GM12878 (cell line): Measurements from ENCODE around the gene CACNA2D2. TPM values are rescaled to one million over a fixed set of nuclear protein-coding genes. Genes with fewer than 3 reads are reported as not detected.

ENCODE experiments used
- ATAC-seq: fragments of 200-7000 bp; cut with Tn5 transposase; 3 replicates; pipeline ENCODE4 v1.9.1; 2020; ENCODE audit warnings: mild to moderate bottlenecking, moderate library complexity
- BruUV-seq: library from RNA; stranded (reverse); fragments of 400-500 nt; replicated peaks from 2 replicates; lab custom pipeline; 2021; lab: Mats Ljungman, UMichigan
- CTCF ChIA-PET: fragments of 300-600 bp; sonication (Branson Sonifier 250); formaldehyde crosslinking; extraction: SDS; loops from one replicate; lab custom pipeline; 2021; ENCODE audit warnings: inconsistent platforms; lab: Yijun Ruan, JAX
- POLR2A ChIA-PET: fragments of 350-600 bp; formaldehyde crosslinking; extraction: SDS; loops from one replicate; lab custom pipeline; 2021; ENCODE audit warnings: inconsistent platforms; lab: Charles Lee
- RAD21 ChIA-PET: fragments of 300-600 bp; sonication (Branson Sonifier 250); formaldehyde crosslinking; loops from one replicate; lab custom pipeline; 2023; ENCODE audit warnings: antibody characterized with exemption; ENCODE audit not compliant: unreplicated experiment; lab: Charles Lee
- SMC1A ChIA-PET: fragments of 300-600 bp; sonication (Branson Sonifier 250); formaldehyde crosslinking; loops from one replicate; lab custom pipeline; 2023; ENCODE audit not compliant: unreplicated experiment, uncharacterized antibody; lab: Charles Lee
- DNase-seq: peaks from one replicate; pipeline ENCODE4 v3.0.0-alpha.2; 2011; ENCODE audit warnings: low read depth, low spot score
- FAIRE-seq: peaks from 3 replicates; lab custom pipeline; 2011; peaks lifted over from hg19 to GRCh38; lab: Jason Lieb, UNC
- H2AFZ ChIP-seq: 2 replicates; pipeline ENCODE4 v1.6.0; 2011; ENCODE audit warnings: low read depth, low read length, control low read depth; ENCODE audit not compliant: control insufficient read depth
- H3K27ac ChIP-seq: 2 replicates; pipeline ENCODE4 v1.5.1; 2011; ENCODE audit warnings: control low read depth; ENCODE audit not compliant: control insufficient read depth, insufficient read depth
- H3K27me3 ChIP-seq, 2 experiments: replicated peaks in 1 of 2; 2 replicates each; pipeline versions ENCODE4 v1.6.0 to v1.6.1; 2011; ENCODE audit warnings: low read length in 1 of 2; ENCODE audit not compliant: control insufficient read depth in 2 of 2, insufficient read depth in 2 of 2
- H3K36me3 ChIP-seq, 2 experiments: 2 replicates each; pipeline ENCODE4 v1.5.1; 2011; ENCODE audit warnings: low read length in 1 of 2; ENCODE audit not compliant: control insufficient read depth in 2 of 2, insufficient read depth in 2 of 2
- H3K4me1 ChIP-seq: 2 replicates; pipeline ENCODE4 v1.6.1; 2011; ENCODE audit warnings: mild to moderate bottlenecking, low read length, moderate library complexity, mixed read lengths; ENCODE audit not compliant: control insufficient read depth, insufficient read depth
- H3K4me2 ChIP-seq: 2 replicates; pipeline ENCODE4 v1.6.0; 2011; ENCODE audit warnings: control low read depth; ENCODE audit not compliant: control insufficient read depth, insufficient read depth
- H3K4me3 ChIP-seq: fragments of 200-600 bp; sonication (generic); 2 replicates; pipeline ENCODE4 v1.5.1; 2016
- H3K79me2 ChIP-seq: 2 replicates; pipeline ENCODE4 v1.6.0; 2011; ENCODE audit warnings: low read length; ENCODE audit not compliant: control insufficient read depth, insufficient read depth
- H3K9ac ChIP-seq: 2 replicates; pipeline ENCODE4 v1.8.0; 2011; ENCODE audit warnings: low read length, control low read depth, mixed read lengths; ENCODE audit not compliant: control insufficient read depth, insufficient read depth
- H3K9me3 ChIP-seq: replicated peaks from 3 replicates; pipeline ENCODE4 v1.5.1; 2011; ENCODE audit warnings: mild to moderate bottlenecking, low read length; ENCODE audit not compliant: control insufficient read depth, insufficient read depth
- H4K20me1 ChIP-seq: 2 replicates; pipeline ENCODE4 v1.6.0; 2011; ENCODE audit not compliant: control insufficient read depth, insufficient read depth
- BCL11A ChIP-seq: IDR thresholded peaks from 2 replicates; pipeline ENCODE4 v1.6.1; 2011; ENCODE audit warnings: low read depth, low read length
- BHLHE40 ChIP-seq, 2 experiments: fragments of 450-650 bp in 1 of 2; IDR thresholded peaks; 2 replicates each; pipeline ENCODE4 v1.6.1; 2011 to 2017; ENCODE audit warnings: low read depth in 2 of 2, borderline replicate concordance in 1 of 2, improper control_type of control experiment in 1 of 2, low read length in 1 of 2, mild to moderate bottlenecking in 1 of 2
- FOXK2 ChIP-seq: fragments of 450-650 bp; IDR thresholded peaks from 2 replicates; pipeline ENCODE4 v1.6.1; 2017; ENCODE audit warnings: mild to moderate bottlenecking, moderate library complexity
- HSF1 ChIP-seq: fragments of 150-350 bp; IDR thresholded peaks from 2 replicates; pipeline ENCODE4 v1.6.1; 2014; ENCODE audit warnings: mild to moderate bottlenecking, low read depth, low read length
- IKZF1 ChIP-seq: fragments of 450-650 bp; conservative IDR thresholded peaks from 2 replicates; pipeline ENCODE4 v1.6.1; 2017; ENCODE audit warnings: antibody characterized with exemption, mild to moderate bottlenecking
- JUND ChIP-seq: IDR thresholded peaks from 2 replicates; pipeline ENCODE4 v1.6.1; 2012; ENCODE audit warnings: low read depth, mild to moderate bottlenecking, low read length, improper control_type of control experiment, moderate library complexity
- NBN ChIP-seq: fragments of 450-650 bp; IDR thresholded peaks from 2 replicates; pipeline ENCODE4 v1.6.1; 2016
- POU2F2 ChIP-seq: IDR thresholded peaks from 3 replicates; pipeline ENCODE4 v1.6.1; 2011; ENCODE audit warnings: low read depth, mild to moderate bottlenecking, low read length, borderline replicate concordance
- RAD51 ChIP-seq: fragments of 450-650 bp; IDR thresholded peaks from 2 replicates; pipeline ENCODE4 v1.6.1; 2016; ENCODE audit warnings: moderate library complexity, mild to moderate bottlenecking, inconsistent platforms
- SIN3A ChIP-seq: IDR thresholded peaks from 2 replicates; pipeline ENCODE4 v1.6.1; 2012; ENCODE audit warnings: low read depth, low read length, improper control_type of control experiment
- TCF12 ChIP-seq: IDR thresholded peaks from 2 replicates; pipeline ENCODE4 v1.6.1; 2011; ENCODE audit warnings: low read depth, mild to moderate bottlenecking, low read length
- ZNF207 ChIP-seq: fragments of 450-650 bp; IDR thresholded peaks from 2 replicates; pipeline ENCODE4 v1.6.1; 2014; ENCODE audit warnings: antibody characterized with exemption, mild to moderate bottlenecking, borderline replicate concordance
- ZZZ3 ChIP-seq: IDR thresholded peaks from 2 replicates; pipeline ENCODE4 v1.6.1; 2011; ENCODE audit warnings: low read depth; ENCODE audit not compliant: control insufficient read depth, insufficient read length
- WGBS: methylation state at CpG from one replicate; pipeline ENCODE4 v1.1.6; 2016; ENCODE audit warnings: low lambda C conversion rate; ENCODE audit not compliant: insufficient replicate concordance, insufficient coverage; ENCODE audit errors: missing lambda C conversion rate; 5-methylcytosine and 5-hydroxymethylcytosine counted together
- in situ Hi-C: fragments of 300-500 bp; cut with MboI; formaldehyde crosslinking; loops from 9 replicates; pipeline ENCODE4 v1.14.3; 2018; ENCODE audit warnings: mixed read lengths
- intact Hi-C: fragments of 100-400 bp; cut with micrococcal nuclease; formaldehyde crosslinking; loops from one replicate; pipeline ENCODE4 v1.14.2; 2022; ENCODE audit not compliant: unreplicated experiment
- polyA plus RNA-seq, 11 experiments: library from polyadenylated mRNA; depleted of rRNA in 4 of 11; unstranded in 6 of 11; stranded (reverse) in 5 of 11; fragments of >200 nt; fragmentation: Nextera tagmentation in 4 of 11; fragmentation: Illumina TruSeq in 1 of 11; extraction: Ambion mirVana in 4 of 11; extraction: Trizol in 1 of 11; gene quantifications; 1 replicate in 1 of 11; 2 replicates in 10 of 11; pipeline versions ENCODE4 v1.2.1 to v1.2.3, GENCODE V29; 2011 to 2016; ENCODE audit warnings: inconsistent platforms in 2 of 11, missing spikeins in 2 of 11, low read depth in 1 of 11
- total RNA-seq, 4 experiments: library from RNA; depleted of rRNA in 3 of 4; stranded (reverse); fragments of >200 nt in 3 of 4; fragmentation: Illumina TruSeq in 1 of 4; extraction: Trizol in 1 of 4; gene quantifications; 2 replicates each; pipeline versions ENCODE4 v1.2.1 to v1.2.3, GENCODE V29; 2013 to 2021
- TF ChIP-seq, protein P1 (sequence below): fragments of 450-650 bp; IDR thresholded peaks from 2 replicates; pipeline ENCODE4 v1.6.1; 2017; ENCODE audit warnings: antibody characterized with exemption, mild to moderate bottlenecking, moderate library complexity
- TF ChIP-seq, protein P2 (sequence below): IDR thresholded peaks from 2 replicates; pipeline ENCODE4 v1.6.1; 2012; ENCODE audit warnings: low read depth, low read length, improper control_type of control experiment
- TF ChIP-seq, protein P3 (sequence below): fragments of 450-650 bp; IDR thresholded peaks from 2 replicates; pipeline ENCODE4 v1.6.1; 2017; ENCODE audit warnings: mild to moderate bottlenecking, low read depth, inconsistent platforms; ENCODE audit not compliant: poor library complexity, severe bottlenecking
- TF ChIP-seq, protein P4 (sequence below): fragments of 450-650 bp; IDR thresholded peaks from 2 replicates; pipeline ENCODE4 v1.6.1; 2017; ENCODE audit warnings: low read depth, mild to moderate bottlenecking, moderate library complexity

CACNA2D2 gene
- total and polyA plus RNA-seq, 10 of the 15 experiments (the other 5 are each of a cell fraction or from before 2014, with no cell fraction given), result 0.03 to 0.07 TPM; not detected in 8

- DNase-seq (no peak), FAIRE-seq (no peak), ATAC-seq (no peak)
- H3K27ac ChIP-seq, result no peak overlapping the region
- no peak overlapping the region for H3K4me2 ChIP-seq
- no peak overlapping the region for H3K4me3 ChIP-seq
- H3K4me1 ChIP-seq, result no peaks in the 10 kb centered on the region
- ChIA-PET SMC1A (no interaction called here), RAD21 (no interaction called here), POLR2A (no interaction called here), CTCF (no interaction called here)
- no peaks in the 10 kb centered on the region for H4K20me1 ChIP-seq
- peaks cover 0 to 5% of the 10 kb centered on the region in 2 experiments; a peak in 3 of 4 replicates for H3K27me3 ChIP-seq
- H3K9me3 ChIP-seq, result no peaks in the 10 kb centered on the region
- no peaks in the 10 kb centered on the region for H3K79me2 ChIP-seq
- WGBS, result 23% methylated on average over 10 of the region's 10 CpGs
- BruUV-seq, result no TSS peak
- no peak overlapping the region for H2AFZ ChIP-seq
- in situ Hi-C loops, result no loop called here
- no peak overlapping the region for H3K9ac ChIP-seq
- intact Hi-C loops, result no loop called here
- H3K36me3 ChIP-seq, result no peaks in the 10 kb centered on the region
- no peak for TF ChIP-seq BCL11A
- no peak for TF ChIP-seq ZZZ3
- TF ChIP-seq JUND, result no peak
- no peak for TF ChIP-seq HSF1
- TF ChIP-seq IKZF1, result no peak
- no peak for TF ChIP-seq FOXK2
- TF ChIP-seq TCF12, result no peak
- TF ChIP-seq NBN, result no peak
- no peak for TF ChIP-seq BHLHE40 (IDR thresholded peaks at IDR 0.05; ENCODE audit: borderline replicate concordance in 1 of 2, low read depth in 2 of 2, low read length in 1 of 2)
- no peak for TF ChIP-seq RAD51
- TF ChIP-seq, protein P1, sequence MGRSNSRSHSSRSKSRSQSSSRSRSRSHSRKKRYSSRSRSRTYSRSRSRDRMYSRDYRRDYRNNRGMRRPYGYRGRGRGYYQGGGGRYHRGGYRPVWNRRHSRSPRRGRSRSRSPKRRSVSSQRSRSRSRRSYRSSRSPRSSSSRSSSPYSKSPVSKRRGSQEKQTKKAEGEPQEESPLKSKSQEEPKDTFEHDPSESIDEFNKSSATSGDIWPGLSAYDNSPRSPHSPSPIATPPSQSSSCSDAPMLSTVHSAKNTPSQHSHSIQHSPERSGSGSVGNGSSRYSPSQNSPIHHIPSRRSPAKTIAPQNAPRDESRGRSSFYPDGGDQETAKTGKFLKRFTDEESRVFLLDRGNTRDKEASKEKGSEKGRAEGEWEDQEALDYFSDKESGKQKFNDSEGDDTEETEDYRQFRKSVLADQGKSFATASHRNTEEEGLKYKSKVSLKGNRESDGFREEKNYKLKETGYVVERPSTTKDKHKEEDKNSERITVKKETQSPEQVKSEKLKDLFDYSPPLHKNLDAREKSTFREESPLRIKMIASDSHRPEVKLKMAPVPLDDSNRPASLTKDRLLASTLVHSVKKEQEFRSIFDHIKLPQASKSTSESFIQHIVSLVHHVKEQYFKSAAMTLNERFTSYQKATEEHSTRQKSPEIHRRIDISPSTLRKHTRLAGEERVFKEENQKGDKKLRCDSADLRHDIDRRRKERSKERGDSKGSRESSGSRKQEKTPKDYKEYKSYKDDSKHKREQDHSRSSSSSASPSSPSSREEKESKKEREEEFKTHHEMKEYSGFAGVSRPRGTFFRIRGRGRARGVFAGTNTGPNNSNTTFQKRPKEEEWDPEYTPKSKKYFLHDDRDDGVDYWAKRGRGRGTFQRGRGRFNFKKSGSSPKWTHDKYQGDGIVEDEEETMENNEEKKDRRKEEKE, result no peak
- no peak for TF ChIP-seq SIN3A
- TF ChIP-seq, protein P2, sequence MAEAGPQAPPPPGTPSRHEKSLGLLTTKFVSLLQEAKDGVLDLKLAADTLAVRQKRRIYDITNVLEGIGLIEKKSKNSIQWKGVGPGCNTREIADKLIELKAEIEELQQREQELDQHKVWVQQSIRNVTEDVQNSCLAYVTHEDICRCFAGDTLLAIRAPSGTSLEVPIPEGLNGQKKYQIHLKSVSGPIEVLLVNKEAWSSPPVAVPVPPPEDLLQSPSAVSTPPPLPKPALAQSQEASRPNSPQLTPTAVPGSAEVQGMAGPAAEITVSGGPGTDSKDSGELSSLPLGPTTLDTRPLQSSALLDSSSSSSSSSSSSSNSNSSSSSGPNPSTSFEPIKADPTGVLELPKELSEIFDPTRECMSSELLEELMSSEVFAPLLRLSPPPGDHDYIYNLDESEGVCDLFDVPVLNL, result no peak
- TF ChIP-seq ZNF207, result no peak
- TF ChIP-seq POU2F2, result no peak
- TF ChIP-seq, protein P3, sequence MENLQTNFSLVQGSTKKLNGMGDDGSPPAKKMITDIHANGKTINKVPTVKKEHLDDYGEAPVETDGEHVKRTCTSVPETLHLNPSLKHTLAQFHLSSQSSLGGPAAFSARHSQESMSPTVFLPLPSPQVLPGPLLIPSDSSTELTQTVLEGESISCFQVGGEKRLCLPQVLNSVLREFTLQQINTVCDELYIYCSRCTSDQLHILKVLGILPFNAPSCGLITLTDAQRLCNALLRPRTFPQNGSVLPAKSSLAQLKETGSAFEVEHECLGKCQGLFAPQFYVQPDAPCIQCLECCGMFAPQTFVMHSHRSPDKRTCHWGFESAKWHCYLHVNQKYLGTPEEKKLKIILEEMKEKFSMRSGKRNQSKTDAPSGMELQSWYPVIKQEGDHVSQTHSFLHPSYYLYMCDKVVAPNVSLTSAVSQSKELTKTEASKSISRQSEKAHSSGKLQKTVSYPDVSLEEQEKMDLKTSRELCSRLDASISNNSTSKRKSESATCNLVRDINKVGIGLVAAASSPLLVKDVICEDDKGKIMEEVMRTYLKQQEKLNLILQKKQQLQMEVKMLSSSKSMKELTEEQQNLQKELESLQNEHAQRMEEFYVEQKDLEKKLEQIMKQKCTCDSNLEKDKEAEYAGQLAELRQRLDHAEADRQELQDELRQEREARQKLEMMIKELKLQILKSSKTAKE, result no peak
- TF ChIP-seq, protein P4, sequence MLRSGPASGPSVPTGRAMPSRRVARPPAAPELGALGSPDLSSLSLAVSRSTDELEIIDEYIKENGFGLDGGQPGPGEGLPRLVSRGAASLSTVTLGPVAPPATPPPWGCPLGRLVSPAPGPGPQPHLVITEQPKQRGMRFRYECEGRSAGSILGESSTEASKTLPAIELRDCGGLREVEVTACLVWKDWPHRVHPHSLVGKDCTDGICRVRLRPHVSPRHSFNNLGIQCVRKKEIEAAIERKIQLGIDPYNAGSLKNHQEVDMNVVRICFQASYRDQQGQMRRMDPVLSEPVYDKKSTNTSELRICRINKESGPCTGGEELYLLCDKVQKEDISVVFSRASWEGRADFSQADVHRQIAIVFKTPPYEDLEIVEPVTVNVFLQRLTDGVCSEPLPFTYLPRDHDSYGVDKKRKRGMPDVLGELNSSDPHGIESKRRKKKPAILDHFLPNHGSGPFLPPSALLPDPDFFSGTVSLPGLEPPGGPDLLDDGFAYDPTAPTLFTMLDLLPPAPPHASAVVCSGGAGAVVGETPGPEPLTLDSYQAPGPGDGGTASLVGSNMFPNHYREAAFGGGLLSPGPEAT, result no peak
These were observed 35.5 kb downstream of the CACNA2D2 start for GRCh38 chr3:50467919-50468318.
